NCI-H1436 (cell line): ENCODE data around the gene ATN1.

Experiments used
- DNase-seq: peaks from one replicate; lab custom pipeline; 2025; lab: John Stamatoyannopoulos, UW

ATN1 gene

DNA sequence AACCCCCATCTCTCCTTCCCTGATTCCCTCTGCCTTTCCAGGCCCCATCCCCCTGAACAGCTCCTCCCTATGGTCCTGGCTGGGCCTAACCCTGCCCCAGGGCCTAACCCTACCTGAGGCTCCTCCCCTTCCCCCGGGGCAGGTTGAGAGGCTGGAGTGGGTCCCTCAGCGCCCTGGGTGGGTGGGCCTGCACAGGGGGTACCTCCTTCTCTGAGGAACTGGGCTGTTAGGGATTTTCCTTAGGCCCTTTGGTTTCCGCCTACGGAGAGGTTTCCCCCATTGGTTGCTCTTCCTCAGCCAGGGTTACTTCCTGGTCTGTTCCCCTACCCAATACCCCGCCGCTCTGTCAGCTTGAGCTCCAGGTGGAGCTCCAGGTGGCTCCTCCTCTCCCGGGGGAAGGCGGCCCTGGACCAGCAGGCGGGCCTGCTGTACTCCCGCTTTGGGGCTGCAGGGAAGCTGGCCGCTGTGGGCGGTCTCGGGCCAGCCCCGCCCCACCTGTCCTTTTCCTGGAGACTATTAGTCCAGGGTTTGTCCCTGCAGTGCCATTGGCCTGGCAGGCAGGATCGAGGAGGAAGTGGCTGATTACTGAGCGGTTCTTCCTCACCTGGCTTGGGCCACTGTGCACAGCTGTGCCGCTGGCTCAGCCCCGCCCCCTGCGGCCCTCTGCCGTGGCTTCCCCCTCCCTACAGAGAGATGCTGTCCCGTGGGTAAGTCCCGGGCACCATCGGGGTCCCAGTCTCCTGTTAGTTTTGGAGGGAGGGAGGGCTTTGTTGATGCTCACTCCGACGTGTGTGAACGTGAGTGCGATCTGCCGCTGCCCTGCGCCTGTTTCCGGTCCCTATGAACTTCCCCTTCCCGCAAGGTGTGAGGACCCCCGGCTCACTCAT lies 18.5 kb downstream of the ATN1 start:
- DNase-seq: peak; percentile 85

DNA sequence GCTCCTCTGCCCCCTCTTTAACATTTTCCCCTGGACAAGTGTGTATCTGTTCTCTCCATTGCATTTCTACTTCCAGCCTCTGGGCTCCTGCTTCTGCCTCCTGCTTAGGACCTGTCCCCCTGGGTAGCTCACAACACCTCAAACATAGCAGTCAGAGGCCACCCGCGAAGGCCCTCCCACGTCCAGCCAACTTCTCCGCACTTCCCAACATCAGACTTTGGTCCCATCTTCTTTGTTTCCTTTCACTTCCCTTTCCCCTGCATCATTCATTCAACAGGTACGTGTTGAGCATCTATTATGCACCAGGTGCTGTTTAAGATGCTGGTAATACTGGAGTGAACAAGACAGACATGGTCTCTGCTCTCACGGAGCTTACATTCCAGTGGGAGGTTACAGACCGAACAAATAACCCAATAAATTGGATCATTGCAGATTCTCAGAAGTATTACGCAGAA lies 19.2 kb downstream of the ATN1 start:
- DNase-seq: no peak

DNA sequence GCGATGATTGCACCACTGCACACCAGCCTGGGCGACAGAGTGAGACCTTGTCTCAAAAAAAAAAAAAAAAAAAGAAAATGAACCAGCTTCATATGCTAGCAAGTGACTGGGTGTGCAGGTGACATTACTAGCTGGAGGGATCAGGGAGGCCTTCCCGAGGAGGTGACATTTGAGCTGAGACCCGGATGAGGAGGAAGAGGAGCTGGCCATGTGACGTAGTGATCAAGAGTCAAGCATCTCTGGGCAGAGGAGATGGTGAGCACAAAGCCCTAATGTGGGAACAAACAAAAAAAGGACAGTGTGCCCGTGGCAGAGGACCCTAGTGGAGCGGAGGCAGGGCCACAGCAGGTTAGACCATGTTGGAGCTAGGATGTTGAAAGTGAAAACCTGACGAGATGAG lies 19.9 kb downstream of the ATN1 start:
- no peak for DNase-seq

DNA sequence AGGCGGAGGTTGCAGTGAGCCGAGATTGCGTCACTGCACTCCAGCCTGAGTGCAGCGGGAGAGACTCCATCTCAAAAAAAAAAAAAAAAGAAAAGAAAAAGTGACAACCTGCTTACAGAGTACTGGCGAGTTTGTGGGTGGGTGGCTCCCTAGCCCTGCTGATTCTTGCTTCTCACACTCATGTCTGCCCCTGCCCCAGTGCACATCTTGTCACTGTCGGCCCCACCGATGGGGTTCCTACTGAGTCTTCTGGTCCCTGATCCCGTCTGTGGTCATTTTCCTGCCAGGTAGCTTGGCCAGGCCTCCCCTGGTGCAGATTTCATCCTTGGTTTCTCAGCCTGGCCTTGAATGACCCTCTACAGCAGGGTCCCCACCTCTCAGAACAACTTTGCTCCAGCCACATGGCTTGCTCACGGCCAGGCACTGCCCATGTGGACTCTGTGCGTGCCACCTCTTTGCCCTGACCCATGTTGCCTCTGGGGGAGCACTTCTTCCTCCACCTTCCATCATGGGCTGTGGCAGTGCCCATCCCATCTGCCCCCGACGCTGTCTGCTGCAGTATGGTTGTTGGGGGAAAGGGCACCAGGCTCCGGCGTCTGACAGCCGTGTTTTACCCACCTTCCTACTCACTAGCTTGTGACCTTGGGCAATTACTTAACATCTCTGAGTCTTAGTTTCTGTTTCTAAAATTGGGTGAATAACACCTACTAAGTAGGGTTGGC lies 21.3 kb downstream of the ATN1 start:
- DNase-seq: no peak

DNA sequence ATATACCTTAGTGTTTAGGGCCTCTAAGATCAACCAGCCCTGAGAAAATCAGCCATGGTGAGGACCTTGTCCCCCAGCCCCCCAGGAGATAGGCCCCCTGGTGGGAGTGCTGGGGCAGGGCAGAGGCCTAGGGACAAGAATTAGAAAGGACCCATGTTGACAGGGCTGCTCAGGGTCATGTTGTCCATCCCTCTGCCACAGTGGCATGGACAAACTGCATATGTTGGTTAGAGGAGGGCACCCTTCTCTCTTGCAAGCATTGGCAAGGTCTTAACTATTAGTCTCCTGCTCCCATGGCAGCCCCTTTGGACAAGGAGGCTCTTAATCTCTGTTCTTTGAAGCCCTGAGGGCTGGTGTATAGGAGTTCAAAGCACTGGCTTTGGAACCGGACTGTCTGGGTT lies 22.6 kb downstream of the ATN1 start:
- DNase-seq: no peak

DNA sequence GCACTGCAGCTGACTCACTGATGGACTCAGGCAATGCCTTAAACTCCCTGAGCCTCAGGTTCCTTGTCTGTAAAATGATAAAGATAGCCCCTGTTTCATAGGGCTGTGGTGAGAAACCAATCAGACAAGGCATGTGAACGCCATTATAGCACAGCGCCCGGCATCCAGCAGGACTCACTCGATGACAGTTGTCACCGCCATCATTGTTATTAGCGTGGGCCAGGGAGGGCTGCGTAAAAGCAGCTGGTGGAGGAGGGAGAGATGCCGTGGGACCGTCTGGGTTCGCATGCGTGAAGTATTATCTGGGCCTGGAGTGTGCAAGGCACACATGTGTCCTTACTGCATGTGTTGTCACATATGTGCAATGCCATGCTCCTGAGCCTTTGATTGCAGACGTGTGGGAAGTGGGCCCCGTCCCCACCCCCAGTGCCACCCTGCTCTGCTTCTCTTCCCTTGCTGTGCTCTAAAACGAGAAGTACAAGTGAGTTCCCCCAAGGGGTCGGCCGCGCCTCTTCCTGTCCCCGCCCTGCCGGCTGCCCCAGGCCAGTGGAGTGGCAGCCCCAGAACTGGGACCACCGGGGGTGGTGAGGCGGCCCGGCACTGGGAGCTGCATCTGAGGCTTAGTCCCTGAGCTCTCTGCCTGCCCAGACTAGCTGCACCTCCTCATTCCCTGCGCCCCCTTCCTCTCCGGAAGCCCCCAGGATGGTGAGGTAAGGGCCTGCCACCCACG lies 23.2 kb downstream of the ATN1 start, which contains the start of gene PTPN6:
PTPN6 (plus strand) TSS at position 546 of the 730 bp plus-strand sequence; CDS start at position 703, 157 bp downstream.
- no peak for DNase-seq

DNA sequence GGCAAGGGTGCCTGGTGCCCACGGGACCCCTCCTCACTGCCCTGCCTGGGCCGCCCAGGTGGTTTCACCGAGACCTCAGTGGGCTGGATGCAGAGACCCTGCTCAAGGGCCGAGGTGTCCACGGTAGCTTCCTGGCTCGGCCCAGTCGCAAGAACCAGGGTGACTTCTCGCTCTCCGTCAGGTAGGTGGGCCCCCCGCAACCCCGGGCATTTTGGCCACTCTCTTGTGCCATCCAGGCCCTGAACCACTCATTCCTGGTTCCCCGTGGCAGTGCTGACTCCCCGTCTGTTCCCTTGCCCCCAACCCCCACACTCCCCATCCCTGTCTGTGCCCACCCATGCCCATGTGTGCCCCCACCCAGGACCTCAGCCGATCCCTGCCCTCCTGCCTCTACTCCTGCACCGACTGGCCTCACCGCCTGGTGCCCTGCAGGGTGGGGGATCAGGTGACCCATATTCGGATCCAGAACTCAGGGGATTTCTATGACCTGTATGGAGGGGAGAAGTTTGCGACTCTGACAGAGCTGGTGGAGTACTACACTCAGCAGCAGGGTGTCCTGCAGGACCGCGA lies 23.9 kb downstream of the ATN1 start:
- no peak for DNase-seq

DNA sequence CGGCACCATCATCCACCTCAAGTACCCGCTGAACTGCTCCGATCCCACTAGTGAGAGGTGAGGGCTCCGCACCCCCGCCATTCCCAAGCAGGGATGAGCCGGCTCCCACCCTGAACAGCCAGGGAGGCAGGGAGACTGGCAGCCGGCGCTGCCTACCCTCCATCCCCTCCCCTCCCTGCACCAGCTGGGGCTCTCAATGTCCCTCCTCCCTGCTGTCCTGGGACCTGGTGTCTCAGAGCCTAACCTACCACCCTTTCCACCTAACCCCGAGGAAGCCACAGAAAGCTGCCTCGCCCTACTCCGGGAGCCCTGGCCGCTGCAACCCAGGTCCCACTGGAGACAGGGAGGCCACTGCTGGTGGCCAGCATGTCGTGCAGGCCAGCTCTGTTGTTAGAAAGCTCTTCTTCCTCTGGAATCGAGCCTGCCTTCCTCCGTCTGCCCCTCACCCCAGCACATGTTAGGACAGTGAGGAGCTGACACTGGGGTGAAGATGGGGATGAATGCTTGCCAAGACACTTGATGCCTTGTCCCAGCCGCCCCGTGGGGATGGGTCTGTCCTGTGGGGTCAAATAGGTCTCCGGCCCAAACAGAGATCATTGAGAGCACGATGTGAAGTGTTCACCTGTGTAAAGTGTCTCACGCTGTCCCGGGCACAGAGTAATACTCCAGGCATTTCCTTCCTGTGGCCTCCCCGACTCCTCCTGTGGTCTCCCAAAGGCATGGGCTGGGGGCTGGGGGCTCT lies 24.5 kb downstream of the ATN1 start:
- no peak for DNase-seq

DNA sequence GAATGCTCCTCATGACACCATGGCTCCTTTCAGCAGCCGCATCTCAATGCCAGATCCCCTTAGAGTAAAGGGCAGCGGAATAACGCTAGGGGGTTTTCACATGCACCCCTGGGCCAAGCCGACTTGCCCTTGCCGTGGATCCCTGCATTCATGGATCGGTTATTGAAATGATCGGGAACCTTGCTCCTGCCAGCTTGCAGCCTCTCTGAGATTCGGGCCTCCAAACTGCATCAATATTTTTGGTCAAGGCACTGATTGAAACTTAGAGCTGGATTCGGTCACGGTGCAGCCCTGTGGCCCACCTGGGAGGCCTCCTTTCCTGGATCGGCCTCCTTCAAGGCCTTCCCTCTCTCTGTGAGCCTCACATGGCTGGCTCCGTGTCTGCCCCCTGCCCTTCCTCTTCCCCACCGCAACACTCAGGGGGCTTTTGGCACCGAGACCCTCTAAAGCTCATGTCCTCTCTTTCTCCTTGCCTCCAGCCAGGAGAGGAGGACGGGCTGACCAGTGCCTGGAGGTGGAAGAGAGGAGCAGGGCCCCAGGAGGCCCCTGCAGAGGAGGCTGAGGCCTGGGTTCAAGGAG lies 25.2 kb downstream of the ATN1 start:
- DNase-seq: no peak

DNA sequence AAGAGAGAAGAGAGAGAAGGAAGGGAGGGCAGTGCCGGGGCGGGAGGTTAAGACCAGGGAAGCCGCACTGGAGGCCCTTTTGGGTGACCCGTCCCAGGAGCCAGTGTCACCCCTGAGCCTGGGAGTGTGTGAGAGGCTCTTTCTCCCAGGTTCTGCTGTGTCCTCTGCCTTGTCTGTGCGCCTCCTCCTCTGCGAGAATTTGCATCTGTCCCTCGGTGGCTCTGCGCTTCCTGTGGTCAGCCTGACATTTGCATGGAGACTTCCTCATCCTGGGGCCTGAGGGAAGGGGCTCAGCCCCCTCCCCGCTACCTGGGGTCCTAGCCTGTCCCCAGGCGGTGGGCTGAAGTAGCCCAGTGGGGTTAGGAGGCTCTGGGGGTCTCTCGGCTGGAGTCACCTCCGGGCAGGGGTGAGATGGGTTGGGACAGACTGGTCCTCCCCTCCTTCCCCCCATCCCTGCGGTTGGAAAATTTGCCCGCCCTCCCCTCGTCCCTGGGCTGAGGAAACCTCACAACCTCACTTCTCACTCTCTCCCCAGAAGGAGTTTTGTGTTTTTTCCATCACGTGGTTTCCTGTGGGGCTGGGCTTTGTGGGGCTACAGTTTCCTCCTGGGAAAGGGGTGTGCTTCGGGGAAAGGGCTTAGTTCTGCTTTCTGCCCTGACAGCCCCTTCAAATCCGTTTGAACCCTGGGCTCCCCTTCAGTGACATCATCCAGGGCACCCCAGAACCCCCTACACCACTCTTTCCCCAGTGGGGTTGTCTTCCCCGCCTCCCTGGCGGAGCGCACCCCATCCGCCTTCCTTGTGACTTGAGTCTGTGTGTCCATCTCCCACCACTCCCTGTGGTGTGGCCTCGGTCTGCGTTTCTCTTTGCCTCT lies 25.9 kb downstream of the ATN1 start:
- DNase-seq: peak; percentile 33

DNA sequence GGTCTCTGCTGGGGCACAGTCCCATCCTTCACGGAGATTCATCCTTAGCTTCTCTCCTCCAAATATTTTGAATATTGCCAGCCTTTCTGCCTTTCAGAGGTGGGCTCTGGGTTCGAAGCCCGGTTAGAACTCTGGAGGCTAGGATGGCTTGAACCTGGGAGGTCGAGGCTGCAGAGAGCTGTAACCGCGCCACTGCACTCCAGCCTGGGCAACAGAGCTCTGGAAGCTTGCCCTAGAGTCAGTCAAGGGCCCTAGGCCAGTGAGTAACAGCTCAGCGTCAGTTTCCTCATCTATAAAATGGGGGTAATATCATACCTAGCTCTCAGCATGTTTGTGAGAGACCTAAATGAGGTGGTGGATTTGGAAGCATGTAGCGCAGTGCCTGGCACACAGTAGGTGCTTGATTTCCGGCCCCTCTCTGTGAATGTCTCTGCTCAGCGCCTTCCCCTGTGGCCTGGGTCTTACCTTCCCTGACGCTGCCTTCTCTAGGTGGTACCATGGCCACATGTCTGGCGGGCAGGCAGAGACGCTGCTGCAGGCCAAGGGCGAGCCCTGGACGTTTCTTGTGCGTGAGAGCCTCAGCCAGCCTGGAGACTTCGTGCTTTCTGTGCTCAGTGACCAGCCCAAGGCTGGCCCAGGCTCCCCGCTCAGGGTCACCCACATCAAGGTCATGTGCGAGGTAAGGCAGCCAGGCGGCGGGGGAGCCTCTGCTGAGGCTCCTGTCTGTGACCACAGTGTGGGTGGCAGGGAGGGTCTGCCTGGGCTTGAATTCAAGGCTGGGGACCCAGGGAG lies 26.8 kb downstream of the ATN1 start:
- no peak for DNase-seq

DNA sequence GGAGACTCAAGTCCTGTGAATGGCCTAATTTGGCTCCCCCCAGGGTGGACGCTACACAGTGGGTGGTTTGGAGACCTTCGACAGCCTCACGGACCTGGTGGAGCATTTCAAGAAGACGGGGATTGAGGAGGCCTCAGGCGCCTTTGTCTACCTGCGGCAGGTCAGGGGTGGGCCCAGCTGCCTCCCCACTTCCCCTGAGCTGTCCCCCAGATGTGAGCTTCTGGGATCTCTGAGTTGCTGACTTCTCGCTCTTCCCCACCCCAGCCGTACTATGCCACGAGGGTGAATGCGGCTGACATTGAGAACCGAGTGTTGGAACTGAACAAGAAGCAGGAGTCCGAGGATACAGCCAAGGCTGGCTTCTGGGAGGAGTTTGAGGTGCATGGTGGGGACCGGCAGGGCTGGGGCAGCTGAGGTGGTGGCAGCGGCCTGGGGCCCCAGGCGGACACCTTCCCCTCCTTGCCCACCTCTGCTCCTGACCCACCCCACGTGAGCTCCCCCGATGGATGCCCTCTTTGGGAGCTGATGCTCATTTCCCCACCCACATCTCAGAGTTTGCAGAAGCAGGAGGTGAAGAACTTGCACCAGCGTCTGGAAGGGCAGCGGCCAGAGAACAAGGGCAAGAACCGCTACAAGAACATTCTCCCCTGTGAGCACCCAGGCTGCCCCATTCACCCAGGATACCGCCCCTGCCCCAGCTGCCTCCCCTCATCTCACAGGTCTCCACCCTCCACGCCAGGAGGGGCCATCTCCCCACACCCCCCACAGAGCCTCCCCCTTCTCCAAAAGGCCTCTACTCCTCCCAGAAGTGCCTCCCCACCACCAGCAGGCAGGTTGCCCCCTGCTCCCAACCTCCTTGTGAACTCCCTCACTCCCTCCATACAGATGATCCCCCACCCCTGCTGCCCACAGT lies 27.6 kb downstream of the ATN1 start:
- no peak for DNase-seq

DNA sequence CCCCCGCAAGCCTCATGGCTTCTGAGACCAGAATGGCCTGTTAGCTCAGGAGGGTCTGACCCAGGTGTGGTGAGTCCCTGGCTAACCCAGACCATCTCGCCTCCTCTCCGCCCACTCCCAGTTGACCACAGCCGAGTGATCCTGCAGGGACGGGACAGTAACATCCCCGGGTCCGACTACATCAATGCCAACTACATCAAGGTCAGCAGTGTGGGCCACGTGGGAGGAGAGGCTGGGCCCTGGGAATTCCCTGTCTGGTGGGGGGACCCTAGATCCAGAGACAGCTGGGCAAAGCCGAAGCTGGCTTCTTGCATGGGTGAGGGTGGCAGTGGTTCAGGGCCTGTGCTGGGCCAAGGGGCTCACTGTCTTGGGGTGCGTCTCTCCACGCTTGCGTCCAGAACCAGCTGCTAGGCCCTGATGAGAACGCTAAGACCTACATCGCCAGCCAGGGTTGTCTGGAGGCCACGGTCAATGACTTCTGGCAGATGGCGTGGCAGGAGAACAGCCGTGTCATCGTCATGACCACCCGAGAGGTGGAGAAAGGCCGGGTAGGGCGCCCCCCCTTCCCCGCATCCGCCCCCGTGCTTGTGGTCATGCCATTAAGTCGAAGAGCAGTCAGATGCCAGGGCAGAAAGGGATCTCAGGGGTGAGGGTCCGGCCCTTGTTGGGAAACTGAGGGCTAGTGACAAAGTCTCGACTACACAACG lies 28.4 kb downstream of the ATN1 start:
- DNase-seq: no peak

DNA sequence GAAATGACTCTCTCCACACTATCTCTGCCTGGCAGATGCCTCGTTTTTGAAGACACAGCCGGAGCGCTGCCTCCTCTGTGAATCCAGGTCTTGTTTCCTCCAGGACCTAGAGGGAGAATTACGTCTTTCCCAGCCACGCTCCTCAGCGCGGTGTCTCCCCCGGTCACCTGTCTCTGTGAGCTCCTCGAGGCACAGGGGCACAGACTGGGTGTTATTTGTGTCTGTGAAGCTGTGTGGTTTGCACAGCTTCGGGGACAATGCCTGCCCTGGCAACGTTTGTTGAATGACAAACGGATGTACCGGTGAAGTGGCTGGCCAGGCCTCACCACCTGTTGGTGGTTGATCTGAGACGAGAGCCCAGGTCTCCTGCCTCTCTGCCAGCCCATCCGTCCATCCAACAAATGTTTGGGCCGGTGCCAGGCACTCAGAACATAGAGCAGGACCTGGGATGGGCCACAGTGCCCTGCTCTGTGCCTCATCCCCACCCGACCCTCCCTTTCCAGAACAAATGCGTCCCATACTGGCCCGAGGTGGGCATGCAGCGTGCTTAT lies 29.5 kb downstream of the ATN1 start:
- no peak for DNase-seq

DNA sequence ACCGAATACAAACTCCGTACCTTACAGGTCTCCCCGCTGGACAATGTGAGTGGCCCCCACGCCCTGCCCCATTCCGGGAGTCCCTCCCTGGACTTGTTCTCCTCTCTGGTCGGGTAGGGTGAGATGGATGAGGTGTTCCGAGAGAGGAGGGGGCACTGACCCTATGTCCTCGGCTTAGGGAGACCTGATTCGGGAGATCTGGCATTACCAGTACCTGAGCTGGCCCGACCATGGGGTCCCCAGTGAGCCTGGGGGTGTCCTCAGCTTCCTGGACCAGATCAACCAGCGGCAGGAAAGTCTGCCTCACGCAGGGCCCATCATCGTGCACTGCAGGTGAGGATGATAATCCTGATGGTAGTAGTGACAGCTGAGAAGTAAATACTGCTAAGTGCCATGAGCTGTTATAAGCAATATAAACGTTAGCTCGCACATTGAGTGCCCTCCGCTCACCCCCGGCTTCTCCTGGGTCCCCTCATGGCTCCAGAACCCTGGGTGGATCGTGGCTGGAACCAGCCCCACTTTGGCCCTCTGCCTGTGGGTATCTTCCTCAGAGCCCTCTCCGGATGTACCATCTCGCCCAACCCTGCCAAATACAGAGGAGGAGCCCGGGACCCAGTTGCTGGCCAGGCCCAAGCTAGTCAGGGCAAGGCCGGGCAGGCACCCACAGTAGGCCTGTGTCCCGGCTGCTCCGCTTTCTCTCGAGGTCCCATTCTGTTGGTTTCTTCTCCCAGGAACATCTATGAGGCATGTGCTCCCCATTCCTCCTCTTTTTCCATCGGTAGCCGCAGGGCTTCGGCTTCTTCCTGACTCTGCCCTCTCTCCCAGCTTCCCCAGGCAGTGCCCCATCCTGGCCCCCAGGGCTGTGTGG lies 30.2 kb downstream of the ATN1 start:
- DNase-seq: no peak

DNA sequence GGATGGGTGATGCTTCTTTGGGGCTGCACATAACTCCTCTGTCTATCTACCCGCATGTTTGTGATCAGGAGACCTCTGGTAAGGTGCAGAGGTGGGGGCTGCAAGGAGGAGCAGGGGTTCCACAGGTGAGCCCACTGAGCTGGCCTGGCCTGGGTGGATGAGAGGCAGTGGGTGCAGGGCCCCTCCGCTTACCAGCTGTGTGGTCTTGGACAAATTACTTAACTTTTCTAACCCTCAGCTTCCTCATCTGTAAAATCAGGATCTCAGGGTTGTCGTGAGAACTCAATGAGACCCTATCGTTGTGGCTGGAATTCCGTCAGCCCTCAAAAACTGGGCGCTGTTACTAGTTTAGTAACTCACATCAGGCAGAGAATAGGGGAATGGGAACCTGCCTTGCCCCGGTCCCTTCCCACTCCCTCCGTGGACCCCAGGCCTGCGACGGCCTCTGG lies 30.9 kb downstream of the ATN1 start:
- DNase-seq: no peak
